ENCODE data around the gene HSPA14. TPM values are rescaled to one million over a fixed set of nuclear protein-coding genes. Genes with fewer than 3 reads are reported as not detected.

The HSPA14 gene
- total and polyA plus RNA-seq, 8 donors: 6.6 to 23.8 (median 19.3) TPM

DNA sequence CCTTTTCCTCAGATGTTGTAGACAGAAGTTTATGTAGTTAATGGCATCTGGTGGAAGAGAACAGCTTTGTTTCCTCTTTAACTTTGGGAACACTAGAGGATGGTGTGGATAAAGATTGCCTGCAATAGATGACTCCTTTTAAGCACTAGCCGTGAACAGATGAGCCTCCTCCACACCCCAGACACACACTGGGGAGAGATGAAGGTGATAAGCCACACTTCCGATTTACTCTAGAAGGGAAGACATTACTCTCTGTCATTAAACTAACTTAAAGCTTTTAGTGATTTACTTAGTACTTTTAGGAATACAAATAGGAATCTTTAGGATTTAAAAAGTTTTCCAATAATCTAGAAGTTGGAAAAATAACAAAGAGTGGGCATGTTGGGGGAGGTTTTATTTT is 6.8 kb downstream of the HSPA14 start:
- no peak overlapping the region for H3K27ac ChIP-seq
- no peak overlapping the region for H3K4me3 ChIP-seq
- H3K36me3 ChIP-seq: peaks cover 0 to 61% of the 10 kb centered on the region in 2 donors
- no peaks in the 10 kb centered on the region for H3K4me1 ChIP-seq
- no peaks in the 10 kb centered on the region for H3K27me3 ChIP-seq
- no peaks in the 10 kb centered on the region for H3K9me3 ChIP-seq
- TF ChIP-seq, protein P1, sequence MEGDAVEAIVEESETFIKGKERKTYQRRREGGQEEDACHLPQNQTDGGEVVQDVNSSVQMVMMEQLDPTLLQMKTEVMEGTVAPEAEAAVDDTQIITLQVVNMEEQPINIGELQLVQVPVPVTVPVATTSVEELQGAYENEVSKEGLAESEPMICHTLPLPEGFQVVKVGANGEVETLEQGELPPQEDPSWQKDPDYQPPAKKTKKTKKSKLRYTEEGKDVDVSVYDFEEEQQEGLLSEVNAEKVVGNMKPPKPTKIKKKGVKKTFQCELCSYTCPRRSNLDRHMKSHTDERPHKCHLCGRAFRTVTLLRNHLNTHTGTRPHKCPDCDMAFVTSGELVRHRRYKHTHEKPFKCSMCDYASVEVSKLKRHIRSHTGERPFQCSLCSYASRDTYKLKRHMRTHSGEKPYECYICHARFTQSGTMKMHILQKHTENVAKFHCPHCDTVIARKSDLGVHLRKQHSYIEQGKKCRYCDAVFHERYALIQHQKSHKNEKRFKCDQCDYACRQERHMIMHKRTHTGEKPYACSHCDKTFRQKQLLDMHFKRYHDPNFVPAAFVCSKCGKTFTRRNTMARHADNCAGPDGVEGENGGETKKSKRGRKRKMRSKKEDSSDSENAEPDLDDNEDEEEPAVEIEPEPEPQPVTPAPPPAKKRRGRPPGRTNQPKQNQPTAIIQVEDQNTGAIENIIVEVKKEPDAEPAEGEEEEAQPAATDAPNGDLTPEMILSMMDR (IDR thresholded peaks at IDR 0.05): no peak
- ATAC-seq: no peak
- no peak for DNase-seq
- intact Hi-C loops (cut with DNase I): no loop called here

DNA sequence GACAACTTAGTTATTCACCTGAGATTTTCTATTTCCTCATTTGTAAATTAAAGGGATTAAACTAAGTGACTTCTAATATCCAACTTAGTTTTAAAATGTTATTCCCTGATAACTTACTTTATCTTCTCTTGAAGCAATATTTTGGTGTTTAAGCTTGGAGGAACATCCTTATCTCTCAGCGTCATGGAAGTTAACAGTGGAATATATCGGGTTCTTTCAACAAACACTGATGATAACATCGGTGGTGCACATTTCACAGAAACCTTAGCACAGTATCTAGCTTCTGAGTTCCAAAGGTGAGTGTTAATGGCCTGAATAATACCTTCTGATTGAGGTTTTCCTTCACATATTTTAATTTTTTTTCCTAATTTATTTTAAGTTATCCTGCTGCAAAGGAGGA is 14.1 kb downstream of the HSPA14 start:
- ATAC-seq (no peak), DNase-seq (no peak)
- no peak overlapping the region for H3K4me3 ChIP-seq
- intact Hi-C loops (cut with DNase I): no loop called here
- no peaks in the 10 kb centered on the region for H3K27me3 ChIP-seq
- no peaks in the 10 kb centered on the region for H3K4me1 ChIP-seq
- peaks cover 0 to 62% of the 10 kb centered on the region in 2 donors for H3K36me3 ChIP-seq
- no peaks in the 10 kb centered on the region for H3K9me3 ChIP-seq
- no peak overlapping the region for H3K27ac ChIP-seq
- TF ChIP-seq, protein P1 (IDR thresholded peaks at IDR 0.05): no peak

DNA sequence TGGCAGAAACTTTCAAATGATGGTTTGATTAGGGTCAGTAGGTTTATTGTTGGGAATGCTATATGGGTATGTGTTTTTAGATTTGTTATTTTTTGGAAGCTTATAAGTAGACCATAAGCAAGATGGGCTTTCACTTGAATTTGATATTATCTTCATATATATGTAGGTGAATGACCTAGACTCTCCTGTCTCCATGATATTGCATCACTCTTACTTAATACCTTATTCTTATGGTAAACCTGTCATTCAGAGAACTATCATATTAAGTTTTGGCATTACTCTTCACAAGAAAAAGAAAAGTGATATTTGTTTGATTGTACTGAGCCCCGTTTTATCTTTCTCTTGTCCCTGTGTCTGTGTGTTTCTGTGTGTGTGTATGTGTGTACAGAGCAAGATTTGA is 17.3 kb downstream of the HSPA14 start:
- H3K27ac ChIP-seq: no peak overlapping the region
- H3K36me3 ChIP-seq: peaks cover 0 to 64% of the 10 kb centered on the region in 2 donors
- ATAC-seq (no peak), DNase-seq (no peak)
- TF ChIP-seq, protein P1 (IDR thresholded peaks at IDR 0.05): no peak
- H3K9me3 ChIP-seq: no peaks in the 10 kb centered on the region
- H3K4me1 ChIP-seq: peaks cover 0 to 11% of the 10 kb centered on the region in 2 donors
- intact Hi-C loops (cut with DNase I): no loop called here
- no peaks in the 10 kb centered on the region for H3K27me3 ChIP-seq
- H3K4me3 ChIP-seq: no peak overlapping the region

DNA sequence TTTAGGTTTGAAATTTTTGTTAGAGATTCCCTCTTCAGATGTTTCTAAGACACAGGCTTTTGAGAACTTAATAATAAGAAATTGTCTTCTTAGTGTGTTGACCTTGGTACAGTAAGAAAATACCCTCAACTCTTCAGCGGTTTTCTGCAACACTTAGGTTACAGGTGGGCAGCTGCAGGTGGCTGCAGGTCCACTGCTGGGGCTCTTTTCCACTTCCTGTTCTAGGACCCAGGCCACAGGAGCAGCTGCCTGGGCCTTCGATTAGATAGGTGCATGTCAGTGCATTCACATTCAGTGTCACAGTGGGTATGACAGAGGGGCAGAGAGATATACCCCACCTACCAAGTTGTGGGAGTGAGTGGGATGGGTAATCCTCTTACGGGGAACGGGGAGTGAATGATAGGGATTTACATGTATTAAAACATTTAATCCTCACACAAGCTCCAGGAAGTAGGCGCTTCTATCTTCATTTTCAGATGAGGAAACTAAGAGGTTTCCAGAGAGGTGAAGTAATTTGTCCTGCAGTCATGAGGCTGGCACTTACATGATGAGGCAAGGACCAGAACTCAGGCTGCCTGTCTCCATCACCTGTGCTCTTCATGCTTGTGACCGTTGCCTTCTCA is 20.3 kb downstream of the HSPA14 start:
- intact Hi-C loops (cut with DNase I): no loop called here
- no peak for ATAC-seq
- TF ChIP-seq, protein P1 (IDR thresholded peaks at IDR 0.05): no peak
- peaks cover 0 to 64% of the 10 kb centered on the region in 2 donors for H3K36me3 ChIP-seq
- H3K27me3 ChIP-seq: no peaks in the 10 kb centered on the region
- DNase-seq: no peak
- H3K4me1 ChIP-seq: peaks cover 0 to 11% of the 10 kb centered on the region in 2 donors
- no peaks in the 10 kb centered on the region for H3K9me3 ChIP-seq
- no peak overlapping the region for H3K27ac ChIP-seq
- no peak overlapping the region for H3K4me3 ChIP-seq

DNA sequence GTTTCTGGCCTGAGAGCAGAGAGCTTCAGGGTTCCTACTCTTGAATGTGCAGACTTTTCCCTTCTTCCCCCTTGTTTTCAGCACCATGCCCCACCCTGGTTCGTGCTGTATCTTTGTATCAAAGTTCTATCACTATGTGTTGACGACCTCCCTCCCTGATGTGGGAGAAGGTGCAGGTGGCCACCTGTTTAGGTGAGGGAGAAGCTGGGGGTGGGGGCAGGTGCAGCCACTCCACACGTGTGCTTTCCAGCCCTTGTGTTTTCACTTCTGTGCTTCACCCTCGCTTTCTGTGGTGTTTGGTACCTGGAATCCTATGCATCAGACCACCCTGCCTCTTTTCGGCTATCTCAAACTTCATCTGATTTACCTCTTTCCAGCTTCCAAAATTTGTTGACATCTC is 20.9 kb downstream of the HSPA14 start:
- H3K4me3 ChIP-seq: no peak overlapping the region

More for the DNA sequence above, 20.9 kb downstream of the HSPA14 start:
- H3K9me3 ChIP-seq: no peaks in the 10 kb centered on the region
- no peak overlapping the region for H3K27ac ChIP-seq
- no peaks in the 10 kb centered on the region for H3K27me3 ChIP-seq
- intact Hi-C loops (cut with DNase I): no loop called here
- TF ChIP-seq, protein P1 (IDR thresholded peaks at IDR 0.05): no peak
- H3K4me1 ChIP-seq: peaks cover 0 to 11% of the 10 kb centered on the region in 2 donors
- ATAC-seq: no peak
- H3K36me3 ChIP-seq: peaks cover 0 to 61% of the 10 kb centered on the region in 2 donors
- DNase-seq: no peak
